SK-N-SH (cell line): ENCODE results near the gene SF3B4.
"Not testable (repeated sequence)": the region's sequence is repeated elsewhere in the genome, so short reads cannot be mapped to it uniquely, and the experiment has no call there.

Experiments used
- CTCF ChIP-seq: fragments of 200-600 bp; sonication (generic); IDR thresholded peaks from 2 replicates; pipeline ENCODE4 v1.6.1; 2017; ENCODE audit warnings: antibody characterized with exemption, mild to moderate bottlenecking, moderate library complexity
- ELF1 ChIP-seq: IDR thresholded peaks from 2 replicates; pipeline ENCODE4 v1.4.0; 2012
- FOXJ3 ChIP-seq: sonication (generic); formaldehyde crosslinking; IDR thresholded peaks from 2 replicates; pipeline ENCODE4 v1.5.1; 2020; ENCODE audit warnings: mild to moderate bottlenecking, missing genetic modification reagents
- NFIC ChIP-seq: IDR thresholded peaks from 2 replicates; pipeline ENCODE4 v1.4.0; 2012; ENCODE audit warnings: borderline replicate concordance
- YY1 ChIP-seq: IDR thresholded peaks from 2 replicates; pipeline ENCODE4 v1.4.0; 2012; ENCODE audit warnings: low read depth, mild to moderate bottlenecking
- TF ChIP-seq, protein P1 (sequence below): IDR thresholded peaks from 2 replicates; pipeline ENCODE4 v1.4.0; 2012; ENCODE audit warnings: low read depth
- TF ChIP-seq, protein P2 (sequence below): fragments of 150-350 bp; IDR thresholded peaks from 2 replicates; pipeline ENCODE4 v1.6.1; 2017; ENCODE audit warnings: antibody characterized with exemption, low read length, low read depth, borderline replicate concordance

DNA sequence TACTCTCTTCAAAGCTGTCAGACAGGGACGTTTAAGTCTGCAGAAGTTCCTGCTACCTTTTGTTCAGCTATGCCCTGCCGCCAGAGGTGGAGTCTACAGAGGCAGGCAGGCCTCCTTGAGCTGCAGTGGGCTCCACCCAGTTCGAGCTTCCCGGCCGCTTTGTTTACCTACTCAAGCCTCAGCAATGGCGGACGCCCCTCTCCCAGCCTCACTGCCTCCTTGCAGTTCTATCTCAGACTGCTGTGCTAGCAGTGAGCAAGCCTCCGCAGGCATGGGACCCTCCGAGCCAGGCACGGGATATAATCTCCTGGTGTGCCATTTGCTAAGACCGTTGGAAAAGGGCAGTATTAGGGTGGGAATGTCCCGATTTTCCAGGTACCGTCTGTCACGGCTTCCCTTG is 29.9 kb upstream of the SF3B4 start:
- TF ChIP-seq ELF1; NFIC; YY1; FOXJ3 (CRISPR knock-in tag); CTCF: not testable (repeated sequence)
- TF ChIP-seq, protein P1, sequence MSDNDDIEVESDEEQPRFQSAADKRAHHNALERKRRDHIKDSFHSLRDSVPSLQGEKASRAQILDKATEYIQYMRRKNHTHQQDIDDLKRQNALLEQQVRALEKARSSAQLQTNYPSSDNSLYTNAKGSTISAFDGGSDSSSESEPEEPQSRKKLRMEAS, result not testable (repeated sequence)
- TF ChIP-seq, protein P2, sequence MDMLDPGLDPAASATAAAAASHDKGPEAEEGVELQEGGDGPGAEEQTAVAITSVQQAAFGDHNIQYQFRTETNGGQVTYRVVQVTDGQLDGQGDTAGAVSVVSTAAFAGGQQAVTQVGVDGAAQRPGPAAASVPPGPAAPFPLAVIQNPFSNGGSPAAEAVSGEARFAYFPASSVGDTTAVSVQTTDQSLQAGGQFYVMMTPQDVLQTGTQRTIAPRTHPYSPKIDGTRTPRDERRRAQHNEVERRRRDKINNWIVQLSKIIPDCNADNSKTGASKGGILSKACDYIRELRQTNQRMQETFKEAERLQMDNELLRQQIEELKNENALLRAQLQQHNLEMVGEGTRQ, result not testable (repeated sequence)
